Caco-2 (cell line): ENCODE measurements around the gene IL1RAPL2. TPM values are rescaled to one million over a fixed set of nuclear protein-coding genes. Genes with fewer than 3 reads are reported as not detected.
A peak's percentile ranks its signal among the peaks of the same experiment; 100 is the strongest.
"Not testable (repeated sequence)": the region's sequence is repeated elsewhere in the genome, so short reads cannot be mapped to it uniquely, and the experiment has no call there.

Experiments used
- BruUV-seq: library from RNA; stranded (reverse); fragments of 400-500 nt; replicated peaks from 2 replicates; lab custom pipeline; 2021; lab: Mats Ljungman, UMichigan
- CTCF ChIA-PET: fragments of 300-600 bp; sonication (Branson Sonifier 250); formaldehyde crosslinking; loops from one replicate; lab custom pipeline; 2022; ENCODE audit warnings: antibody characterized with exemption; lab: Charles Lee
- POLR2A ChIA-PET: fragments of 300-600 bp; sonication (Branson Sonifier 250); formaldehyde crosslinking; loops from one replicate; lab custom pipeline; 2022; ENCODE audit warnings: antibody characterized with exemption; lab: Charles Lee
- DNase-seq, 2 experiments: peaks; one replicate each; pipeline versions ENCODE4 v3.0.0 to v3.0.0-alpha.2; 2020 to 2022
- H3K27me3 ChIP-seq: replicated peaks from 2 replicates; pipeline ENCODE4 v1.6.0; 2011; ENCODE audit warnings: low read length; ENCODE audit not compliant: control insufficient read depth, insufficient read depth
- H3K36me3 ChIP-seq: 2 replicates; pipeline ENCODE4 v1.5.1; 2011; ENCODE audit warnings: low read length; ENCODE audit not compliant: control insufficient read depth, insufficient read depth
- H3K4me1 ChIP-seq: fragments of 250-450 bp; sonication (Bioruptor Pico); 2 replicates; pipeline ENCODE4 v1.5.1; 2020; ENCODE audit warnings: mild to moderate bottlenecking
- H3K4me3 ChIP-seq: 2 replicates; pipeline ENCODE4 v1.5.1; 2011; ENCODE audit warnings: low read depth, mild to moderate bottlenecking, control low read depth, low read length
- H3K9me3 ChIP-seq: fragments of 250-450 bp; sonication (Bioruptor Pico); 2 replicates; pipeline ENCODE4 v1.5.1; 2020; ENCODE audit warnings: mild to moderate bottlenecking, moderate library complexity
- H3K27ac Mint-ChIP-seq: one replicate; pipeline ENCODE4 v1.8.0; 2022; ENCODE audit warnings: mixed read lengths; ENCODE audit not compliant: unreplicated experiment
- H3K27me3 Mint-ChIP-seq: one replicate; pipeline ENCODE4 v1.8.0; 2022; ENCODE audit warnings: mixed read lengths; ENCODE audit not compliant: insufficient read depth, unreplicated experiment
- H3K36me3 Mint-ChIP-seq: one replicate; pipeline ENCODE4 v1.8.0; 2022; ENCODE audit warnings: mild to moderate bottlenecking, mixed read lengths; ENCODE audit not compliant: insufficient read depth, unreplicated experiment
- H3K4me1 Mint-ChIP-seq: one replicate; pipeline ENCODE4 v1.8.0; 2022; ENCODE audit warnings: low read depth, mixed read lengths; ENCODE audit not compliant: unreplicated experiment
- H3K4me3 Mint-ChIP-seq: one replicate; pipeline ENCODE4 v1.8.0; 2022; ENCODE audit warnings: mild to moderate bottlenecking, moderate library complexity, mixed read lengths; ENCODE audit not compliant: unreplicated experiment
- H3K9me3 Mint-ChIP-seq: one replicate; pipeline ENCODE4 v1.8.0; 2022; ENCODE audit warnings: mixed read lengths; ENCODE audit not compliant: unreplicated experiment
- intact Hi-C: fragments of 100-400 bp; cut with micrococcal nuclease; formaldehyde crosslinking; loops from one replicate; pipeline ENCODE4 v1.10.0; 2022; ENCODE audit not compliant: unreplicated experiment
- total RNA-seq: library from RNA; stranded (reverse); gene quantifications from 2 replicates; pipeline ENCODE4 v1.2.3, GENCODE V29; 2022
- TF ChIP-seq, protein P1 (sequence below), 2 experiments: fragments of 200-600 bp in 1 of 2; IDR thresholded peaks; 1 replicate in 1 of 2; 2 replicates in 1 of 2; pipeline versions ENCODE4 v1.5.1 to v1.8.0; 2011 to 2022; ENCODE audit warnings: antibody characterized with exemption in 1 of 2, control low read depth in 1 of 2, inconsistent platforms in 1 of 2, low read depth in 1 of 2, low read length in 1 of 2, mild to moderate bottlenecking in 1 of 2, moderate library complexity in 1 of 2; ENCODE audit not compliant: insufficient read depth in 1 of 2, severe bottlenecking in 1 of 2, unreplicated experiment in 1 of 2

Gene IL1RAPL2
- total RNA-seq, 1 experiment from 2014 or later: not detected

DNA sequence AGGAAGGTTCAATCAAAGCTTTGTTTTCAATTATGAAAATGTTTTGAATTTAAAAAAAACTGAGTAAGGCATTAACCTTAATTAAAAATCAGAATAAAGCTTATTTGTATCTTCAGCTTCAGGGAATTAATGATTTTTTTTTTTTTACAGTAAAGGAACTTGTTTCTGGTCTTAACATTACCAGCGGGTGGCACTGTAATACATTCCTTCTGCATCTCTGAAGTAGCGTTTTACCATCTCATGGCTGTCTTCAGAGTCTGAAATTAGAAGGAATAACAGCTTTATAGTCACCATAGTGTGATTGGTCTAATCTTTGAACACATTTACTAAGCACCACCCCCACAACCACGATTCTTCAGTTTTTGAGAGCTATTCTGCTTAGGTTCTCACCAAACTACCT is 102.6 kb downstream of the IL1RAPL2 start:
- H3K4me3 ChIP-seq: no peak overlapping the region
- no peak for DNase-seq
- no peaks in the 10 kb centered on the region for H3K4me1 ChIP-seq
- Mint-ChIP-seq H3K9me3 (no peaks in the 10 kb centered on the region), H3K27me3 (no peaks in the 10 kb centered on the region), H3K27ac (no peak overlapping the region), H3K4me1 (no peaks in the 10 kb centered on the region), H3K4me3 (no peak overlapping the region), H3K36me3 (no peaks in the 10 kb centered on the region)
- POLR2A ChIA-PET: no interaction called here
- TF ChIP-seq, protein P1, sequence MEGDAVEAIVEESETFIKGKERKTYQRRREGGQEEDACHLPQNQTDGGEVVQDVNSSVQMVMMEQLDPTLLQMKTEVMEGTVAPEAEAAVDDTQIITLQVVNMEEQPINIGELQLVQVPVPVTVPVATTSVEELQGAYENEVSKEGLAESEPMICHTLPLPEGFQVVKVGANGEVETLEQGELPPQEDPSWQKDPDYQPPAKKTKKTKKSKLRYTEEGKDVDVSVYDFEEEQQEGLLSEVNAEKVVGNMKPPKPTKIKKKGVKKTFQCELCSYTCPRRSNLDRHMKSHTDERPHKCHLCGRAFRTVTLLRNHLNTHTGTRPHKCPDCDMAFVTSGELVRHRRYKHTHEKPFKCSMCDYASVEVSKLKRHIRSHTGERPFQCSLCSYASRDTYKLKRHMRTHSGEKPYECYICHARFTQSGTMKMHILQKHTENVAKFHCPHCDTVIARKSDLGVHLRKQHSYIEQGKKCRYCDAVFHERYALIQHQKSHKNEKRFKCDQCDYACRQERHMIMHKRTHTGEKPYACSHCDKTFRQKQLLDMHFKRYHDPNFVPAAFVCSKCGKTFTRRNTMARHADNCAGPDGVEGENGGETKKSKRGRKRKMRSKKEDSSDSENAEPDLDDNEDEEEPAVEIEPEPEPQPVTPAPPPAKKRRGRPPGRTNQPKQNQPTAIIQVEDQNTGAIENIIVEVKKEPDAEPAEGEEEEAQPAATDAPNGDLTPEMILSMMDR (IDR thresholded peaks at IDR 0.05; ENCODE audit: insufficient read depth in 1 of 2, low read depth in 1 of 2, low read length in 1 of 2, severe bottlenecking in 1 of 2, unreplicated experiment in 1 of 2): peak in 1 of 2 experiments; percentile 12
- no peaks in the 10 kb centered on the region for H3K27me3 ChIP-seq
- BruUV-seq: no TSS peak
- H3K9me3 ChIP-seq: no peaks in the 10 kb centered on the region
- H3K36me3 ChIP-seq: no peaks in the 10 kb centered on the region
- intact Hi-C loops: no loop called here
- CTCF ChIA-PET: interaction anchor here (0.6 kb wide), 1 partner anchor 13 kb away, joined by 3 read pairs; no protein-coding TSS in a partner anchor

DNA sequence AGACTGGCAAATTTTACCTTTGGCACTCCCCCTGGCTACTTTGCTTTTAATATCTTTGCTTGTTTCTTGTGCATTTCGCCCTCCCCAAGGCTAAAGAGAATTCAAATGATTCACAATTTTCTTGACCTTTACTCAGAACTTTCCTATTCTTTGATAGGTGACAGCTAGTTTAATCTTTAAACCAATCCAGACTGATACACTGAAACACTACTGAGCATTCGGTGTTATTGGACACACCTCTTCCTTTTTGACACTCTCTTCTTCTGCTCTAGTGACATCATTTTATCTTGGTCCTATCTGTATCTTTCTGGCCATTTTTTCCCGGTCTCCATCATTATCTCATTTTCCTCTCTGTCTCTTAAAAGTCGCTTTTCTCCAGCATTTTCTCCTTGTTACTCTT is 103.1 kb downstream of the IL1RAPL2 start:
- intact Hi-C loops: no loop called here
- no peaks in the 10 kb centered on the region for H3K4me1 Mint-ChIP-seq
- Histone ChIP-seq H3K4me1 (no peaks in the 10 kb centered on the region), H3K4me3 (no peak overlapping the region), H3K27me3 (no peaks in the 10 kb centered on the region), H3K36me3 (no peaks in the 10 kb centered on the region), H3K9me3 (no peaks in the 10 kb centered on the region)
- ChIA-PET POLR2A (no interaction called here), CTCF (interaction anchor here (0.7 kb wide), 1 partner anchor 165 kb away, joined by 3 read pairs; no protein-coding TSS in a partner anchor)
- H3K27ac Mint-ChIP-seq: no peak overlapping the region
- H3K9me3 Mint-ChIP-seq: no peaks in the 10 kb centered on the region
- no peaks in the 10 kb centered on the region for H3K36me3 Mint-ChIP-seq
- TF ChIP-seq, protein P1 (IDR thresholded peaks at IDR 0.05; ENCODE audit: insufficient read depth in 1 of 2, low read depth in 1 of 2, low read length in 1 of 2, severe bottlenecking in 1 of 2, unreplicated experiment in 1 of 2): no peak
- no TSS peak for BruUV-seq
- no peak overlapping the region for H3K4me3 Mint-ChIP-seq
- H3K27me3 Mint-ChIP-seq: no peaks in the 10 kb centered on the region
- DNase-seq: no peak

DNA sequence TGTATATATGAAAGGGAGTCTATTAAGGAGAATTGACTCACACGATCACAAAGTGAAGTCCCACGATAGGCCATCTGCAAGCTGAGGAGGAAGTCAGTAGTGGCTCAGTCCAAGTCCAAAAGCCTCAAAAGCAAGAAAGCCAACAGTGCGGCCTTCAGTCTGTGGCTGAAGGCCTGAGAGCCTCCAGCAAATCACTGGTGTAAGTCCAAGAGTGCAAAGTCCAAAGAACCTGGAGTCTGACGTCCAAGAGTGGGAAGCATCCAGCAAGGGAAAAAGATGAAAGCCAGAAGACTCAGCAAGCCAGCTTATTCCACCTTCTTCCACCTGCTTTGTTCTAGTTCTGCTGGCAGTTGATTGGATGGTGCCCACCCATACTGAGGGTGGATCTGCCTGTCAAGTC is 104.1 kb downstream of the IL1RAPL2 start:
- ChIA-PET POLR2A (no interaction called here), CTCF (no interaction called here)
- TF ChIP-seq, protein P1 (IDR thresholded peaks at IDR 0.05; ENCODE audit: insufficient read depth in 1 of 2, low read depth in 1 of 2, low read length in 1 of 2, severe bottlenecking in 1 of 2, unreplicated experiment in 1 of 2): no peak
- H3K27ac Mint-ChIP-seq: no peak overlapping the region
- H3K4me3 Mint-ChIP-seq: no peak overlapping the region
- no peak overlapping the region for H3K4me3 ChIP-seq
- H3K36me3 ChIP-seq: no peaks in the 10 kb centered on the region
- no peaks in the 10 kb centered on the region for H3K4me1 ChIP-seq
- no peaks in the 10 kb centered on the region for H3K36me3 Mint-ChIP-seq
- no TSS peak for BruUV-seq
- no peaks in the 10 kb centered on the region for H3K9me3 Mint-ChIP-seq
- DNase-seq: no peak
- intact Hi-C loops: no loop called here
- H3K27me3 Mint-ChIP-seq: no peaks in the 10 kb centered on the region
- H3K4me1 Mint-ChIP-seq: no peaks in the 10 kb centered on the region
- no peaks in the 10 kb centered on the region for H3K27me3 ChIP-seq
- H3K9me3 ChIP-seq: no peaks in the 10 kb centered on the region

DNA sequence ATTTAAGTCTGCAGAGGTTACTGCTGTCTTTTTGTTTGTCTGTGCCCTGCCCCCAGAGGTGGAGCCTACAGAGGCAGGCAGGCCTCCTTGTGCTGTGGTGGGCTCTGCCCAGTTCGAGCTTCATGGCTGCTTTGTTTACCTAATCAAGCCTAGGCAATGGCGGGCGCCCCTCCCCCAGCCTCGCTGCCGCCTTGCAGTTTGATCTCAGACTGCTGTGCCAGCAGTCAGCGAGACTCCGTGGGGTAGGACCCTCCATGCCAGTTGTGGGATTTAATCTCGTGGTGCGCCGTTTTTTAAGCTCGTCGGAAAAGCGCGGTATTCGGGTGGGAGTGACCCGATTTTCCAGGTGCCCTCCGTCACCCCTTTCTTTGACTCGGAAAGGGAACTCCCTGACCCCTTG is 111.5 kb downstream of the IL1RAPL2 start:
- not testable (repeated sequence) for H3K9me3 Mint-ChIP-seq, H3K27ac Mint-ChIP-seq

More for the DNA sequence above, 111.5 kb downstream of the IL1RAPL2 start:
- intact Hi-C loops, H3K4me1 ChIP-seq, H3K27me3 Mint-ChIP-seq, H3K9me3 ChIP-seq, H3K4me1 Mint-ChIP-seq, POLR2A ChIA-PET, H3K4me3 ChIP-seq, BruUV-seq, DNase-seq, H3K4me3 Mint-ChIP-seq, CTCF ChIA-PET, H3K36me3 ChIP-seq, H3K36me3 Mint-ChIP-seq, H3K27me3 ChIP-seq: not testable (repeated sequence)
